HG03565 (cell line): ENCODE data around the gene IRF2BPL.
"Not testable (repeated sequence)": the region's sequence is repeated elsewhere in the genome, so short reads cannot be mapped to it uniquely, and the experiment has no call there.

Experiments used
- ATAC-seq: cut with Tn5 transposase; IDR thresholded peaks from one replicate; pipeline ENCODE4 v1.9.1; 2021; ENCODE audit warnings: mild to moderate bottlenecking, moderate library complexity; ENCODE audit not compliant: unreplicated experiment

Gene IRF2BPL

DNA sequence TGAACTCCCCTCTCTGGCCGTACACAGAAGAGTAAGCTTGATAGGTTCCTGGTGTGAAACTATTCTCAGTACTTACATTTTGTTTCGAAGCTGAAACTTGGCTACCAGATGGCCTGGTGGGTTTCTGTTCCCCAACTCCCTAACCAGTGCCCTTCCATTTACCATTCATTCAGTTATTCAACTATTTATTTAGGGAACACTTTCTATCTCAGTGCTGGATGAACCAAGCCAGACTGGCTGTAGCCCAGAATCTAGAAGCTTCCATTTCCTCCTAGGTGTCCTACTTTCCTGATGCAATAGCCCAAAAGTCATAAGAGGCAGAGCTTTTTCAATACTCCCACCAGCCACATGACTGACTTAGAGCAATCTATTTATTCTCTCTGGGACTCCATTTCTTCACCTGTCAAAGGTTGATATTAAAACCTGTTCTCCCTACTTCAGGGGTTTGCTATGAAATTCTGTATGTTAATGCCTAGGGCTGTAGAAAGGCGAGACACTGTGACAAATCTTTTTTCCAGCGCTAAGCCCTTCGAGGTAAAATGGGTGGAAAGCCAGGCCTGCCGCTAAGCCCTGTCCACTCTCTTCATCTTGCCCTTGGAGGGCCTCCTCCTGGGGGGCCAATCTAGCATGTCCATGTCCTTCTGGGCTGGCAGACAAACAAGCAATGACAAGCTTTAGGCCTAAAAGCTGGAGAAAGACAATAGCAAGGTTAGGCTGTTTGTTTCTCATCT, 8.1 kb upstream of the IRF2BPL start:
- no peak for ATAC-seq

DNA sequence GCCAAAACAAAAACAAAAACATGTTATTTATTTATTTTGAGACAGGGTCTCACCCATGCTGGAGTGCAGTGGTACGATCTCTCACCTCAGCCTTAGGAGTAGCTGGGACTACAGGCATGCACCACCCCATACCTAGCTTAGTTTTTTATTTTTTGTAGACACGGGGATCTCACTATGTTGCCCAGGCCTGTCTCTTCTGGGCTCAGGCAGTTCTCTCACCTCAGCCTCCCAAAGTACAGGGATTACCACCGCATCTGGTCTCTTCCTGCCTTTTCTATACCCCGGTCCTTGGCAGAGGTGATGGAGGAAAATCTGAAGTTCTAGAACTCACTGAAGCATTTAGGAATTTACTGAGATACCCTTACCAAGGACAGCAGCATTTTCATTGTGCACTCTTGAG, 6.8 kb upstream of the IRF2BPL start:
- no peak for ATAC-seq

DNA sequence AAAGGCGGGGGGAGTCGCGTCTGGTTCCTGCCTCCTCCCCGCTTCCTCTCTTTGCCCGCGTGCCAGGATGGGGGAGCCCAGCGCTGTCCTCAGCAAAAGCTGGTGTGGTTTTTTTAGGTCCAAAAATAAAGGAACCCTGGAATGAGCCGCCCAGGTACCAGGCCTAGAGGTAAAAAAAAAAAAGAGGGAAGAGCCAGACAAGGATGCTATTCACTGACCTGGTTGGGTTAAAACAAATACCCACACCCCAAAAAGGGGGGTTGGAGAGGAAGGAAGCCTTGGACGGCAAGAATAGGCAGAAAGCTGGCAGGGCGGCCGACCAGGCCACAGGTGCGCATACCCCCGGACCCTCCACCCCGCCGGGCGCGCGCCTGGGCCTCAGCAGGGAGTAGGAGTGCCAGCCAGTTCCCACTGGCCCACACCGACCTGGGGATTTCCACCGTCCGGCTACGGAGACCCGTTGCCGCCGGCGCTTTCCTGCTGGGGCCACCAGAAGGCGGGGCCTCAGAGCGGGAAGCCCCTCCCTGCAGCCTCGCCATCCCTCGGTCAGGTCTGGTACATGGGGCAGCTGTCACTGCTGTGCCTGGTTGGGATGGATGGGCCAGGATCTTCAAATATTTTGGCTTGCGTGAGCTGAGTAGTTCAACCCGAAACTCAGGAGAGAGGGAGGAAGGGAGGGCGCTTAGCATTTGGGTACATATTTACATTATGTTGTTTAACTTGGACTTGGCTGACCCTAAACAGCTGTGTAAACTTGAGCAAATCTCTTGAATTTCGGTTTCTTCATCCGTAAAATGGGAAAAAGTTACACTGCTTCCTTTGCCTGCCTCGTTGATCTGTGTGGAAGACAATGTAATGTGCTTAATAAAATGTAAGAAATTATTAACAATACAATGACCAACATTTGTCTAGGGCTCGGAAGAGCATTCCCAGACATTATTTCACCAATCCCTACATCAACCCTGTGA, 5.4 kb upstream of the IRF2BPL start:
- peak; percentile 78 for ATAC-seq

DNA sequence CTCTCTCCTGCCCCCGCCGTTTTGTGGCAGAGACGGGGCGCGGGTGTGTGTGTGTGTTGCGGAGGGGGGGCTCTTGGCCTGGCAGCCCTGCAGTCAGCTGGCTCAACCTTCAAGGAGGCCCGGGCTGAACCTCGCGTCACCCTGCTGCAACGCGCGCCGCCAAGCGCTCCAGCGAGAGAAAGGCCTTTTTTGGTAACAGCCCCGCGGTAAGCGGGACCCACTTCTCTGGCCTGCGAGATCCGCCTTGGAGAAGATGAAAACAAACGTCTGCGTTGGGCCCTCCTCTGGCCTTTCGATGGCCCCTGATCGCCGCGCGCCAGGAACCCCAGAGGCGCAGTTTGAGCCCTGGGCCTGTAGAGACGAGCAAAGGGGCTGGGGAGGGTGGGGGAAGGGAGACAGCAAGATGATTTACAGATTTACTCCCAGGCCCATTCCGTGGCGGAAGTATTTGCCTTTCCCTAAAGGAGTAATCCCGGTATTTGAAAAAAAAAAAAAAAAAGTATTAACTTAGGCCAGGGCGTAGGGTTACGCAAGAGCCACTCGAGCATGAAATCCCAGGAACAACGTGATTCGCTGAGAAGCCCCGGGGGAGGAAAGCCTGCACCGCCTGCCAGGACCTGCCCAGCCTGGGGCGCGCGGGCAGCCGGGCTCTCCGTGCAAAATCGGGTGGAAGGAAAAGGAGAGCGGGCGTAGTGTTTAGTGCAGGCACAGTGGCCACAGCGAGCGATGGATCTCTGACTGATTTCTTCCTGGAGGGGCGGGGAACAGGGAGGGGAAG, 4.5 kb upstream of the IRF2BPL start:
- ATAC-seq: no peak

DNA sequence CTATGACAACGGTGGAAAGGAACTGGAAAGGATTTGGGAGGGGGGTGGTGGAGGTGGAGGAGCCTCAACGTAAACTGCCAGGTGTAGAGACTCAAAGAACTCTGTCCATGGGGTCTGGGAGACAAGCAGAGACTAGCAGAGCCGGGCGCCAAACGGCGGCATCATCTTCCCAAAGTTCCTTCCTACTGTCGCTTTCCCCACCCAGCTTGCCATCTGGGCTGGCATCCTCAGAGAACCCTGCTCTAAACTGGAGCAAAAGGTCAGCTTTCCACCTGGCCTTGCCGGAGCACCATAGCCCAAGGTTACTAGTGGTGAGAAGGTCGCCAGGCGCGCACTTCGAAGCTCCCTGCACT, 4.0 kb upstream of the IRF2BPL start:
- no peak for ATAC-seq

DNA sequence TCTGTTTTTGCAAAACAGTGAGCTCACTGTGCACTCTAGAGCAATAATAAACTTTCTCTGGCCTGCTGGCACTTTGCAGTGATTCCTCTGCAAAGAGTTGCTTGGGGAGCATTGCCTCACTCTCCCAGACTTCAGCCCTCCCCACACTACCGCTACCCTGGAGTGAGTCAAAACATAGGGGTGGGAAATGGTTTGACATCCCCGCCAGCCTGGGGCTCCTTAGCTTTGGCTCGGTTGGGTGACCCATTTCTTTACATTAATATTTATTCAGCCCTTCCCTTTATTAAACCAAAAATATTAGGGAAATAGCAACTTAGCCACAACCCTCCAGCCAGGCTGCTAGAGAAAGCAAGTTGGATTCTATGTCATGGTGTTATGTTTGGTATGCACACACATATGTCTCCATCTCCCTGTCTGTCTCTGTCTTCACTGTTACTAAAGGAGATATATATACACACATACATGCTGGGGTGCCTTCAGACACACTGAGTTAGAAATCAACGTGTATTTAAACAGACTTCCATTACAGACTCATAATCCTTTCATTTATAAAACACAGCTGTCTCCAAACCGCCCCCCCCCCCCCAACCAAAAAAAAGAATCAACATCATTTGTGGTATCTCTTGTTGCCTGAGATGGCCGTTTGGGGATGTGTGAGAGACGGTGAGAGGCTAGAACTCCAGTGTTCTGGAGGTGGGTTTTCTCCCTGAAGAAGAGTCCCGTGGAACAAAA, 3.4 kb upstream of the IRF2BPL start:
- no peak for ATAC-seq

DNA sequence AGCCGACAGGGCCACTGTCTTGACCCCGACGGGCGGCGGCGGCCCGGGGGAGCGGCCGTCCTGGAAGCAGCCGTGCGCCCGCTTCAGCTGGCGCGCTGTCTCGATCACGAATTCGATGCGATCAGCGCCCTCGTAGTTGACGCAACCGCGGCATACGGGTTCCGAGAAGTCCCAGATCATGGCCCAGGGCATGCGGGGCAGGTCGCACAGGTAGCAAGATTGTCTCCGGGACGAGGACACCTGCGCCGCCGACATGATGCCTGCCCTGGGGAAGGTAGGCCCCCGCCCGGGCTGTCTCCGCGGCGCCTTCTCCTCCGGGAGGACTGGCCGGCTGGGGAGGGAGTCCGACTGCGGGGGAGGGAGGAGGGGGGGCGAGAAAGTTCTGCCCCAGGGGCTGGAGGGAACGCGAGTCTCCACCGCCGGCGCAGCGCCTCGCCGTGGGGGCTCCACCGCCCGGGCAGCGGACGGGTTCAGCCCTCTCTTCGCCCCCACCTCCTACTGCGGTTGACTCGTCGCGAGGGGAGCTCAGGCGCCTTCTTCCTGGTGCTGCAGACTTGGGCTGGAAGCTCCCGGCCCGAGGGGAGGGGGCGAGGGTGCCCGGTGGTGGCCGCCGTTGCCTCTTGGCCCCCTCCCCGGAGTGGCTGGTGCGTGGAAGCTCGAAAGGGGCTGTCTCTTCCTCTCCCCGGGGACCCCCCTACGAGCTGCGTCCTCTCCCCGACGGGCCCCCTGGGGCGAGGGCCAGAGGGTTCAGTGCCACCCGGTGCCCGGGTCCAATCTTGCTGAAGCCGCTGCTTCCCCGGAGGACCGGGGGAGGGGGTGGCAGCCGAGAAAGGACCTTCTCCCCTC, 747 bp downstream of the IRF2BPL start:
- peak; percentile 15 for ATAC-seq

DNA sequence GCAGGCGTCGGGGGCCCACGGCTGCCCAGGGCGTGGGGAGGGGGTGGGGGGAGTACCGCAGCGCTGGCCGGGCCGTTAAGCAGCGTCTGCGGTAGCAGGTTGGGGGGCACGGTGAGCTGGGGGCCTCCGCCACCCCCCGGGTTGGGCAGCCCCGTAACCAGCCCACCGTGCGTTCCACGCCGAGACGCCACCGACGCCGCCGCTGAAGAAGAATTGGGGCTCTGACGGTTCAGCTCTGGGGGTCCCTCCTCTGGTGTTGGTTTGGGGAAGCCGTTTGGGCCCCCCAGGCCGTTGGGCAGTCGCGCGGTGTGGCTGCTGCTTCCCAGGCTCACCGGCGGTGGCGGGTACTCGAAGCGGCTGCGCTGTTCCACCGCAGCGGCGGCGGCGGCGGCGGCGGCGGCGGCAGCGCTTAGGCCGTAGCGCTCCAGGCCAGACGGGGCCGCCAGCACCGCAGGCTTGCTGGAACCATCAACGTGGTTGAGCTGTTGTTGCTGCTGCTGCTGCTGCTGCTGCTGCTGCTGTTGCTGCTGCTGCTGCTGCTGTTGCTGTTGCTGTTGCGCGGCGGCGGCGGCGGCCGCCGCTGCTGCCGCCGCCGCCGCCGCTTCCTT, 1.5 kb downstream of the IRF2BPL start:
- no peak for ATAC-seq

DNA sequence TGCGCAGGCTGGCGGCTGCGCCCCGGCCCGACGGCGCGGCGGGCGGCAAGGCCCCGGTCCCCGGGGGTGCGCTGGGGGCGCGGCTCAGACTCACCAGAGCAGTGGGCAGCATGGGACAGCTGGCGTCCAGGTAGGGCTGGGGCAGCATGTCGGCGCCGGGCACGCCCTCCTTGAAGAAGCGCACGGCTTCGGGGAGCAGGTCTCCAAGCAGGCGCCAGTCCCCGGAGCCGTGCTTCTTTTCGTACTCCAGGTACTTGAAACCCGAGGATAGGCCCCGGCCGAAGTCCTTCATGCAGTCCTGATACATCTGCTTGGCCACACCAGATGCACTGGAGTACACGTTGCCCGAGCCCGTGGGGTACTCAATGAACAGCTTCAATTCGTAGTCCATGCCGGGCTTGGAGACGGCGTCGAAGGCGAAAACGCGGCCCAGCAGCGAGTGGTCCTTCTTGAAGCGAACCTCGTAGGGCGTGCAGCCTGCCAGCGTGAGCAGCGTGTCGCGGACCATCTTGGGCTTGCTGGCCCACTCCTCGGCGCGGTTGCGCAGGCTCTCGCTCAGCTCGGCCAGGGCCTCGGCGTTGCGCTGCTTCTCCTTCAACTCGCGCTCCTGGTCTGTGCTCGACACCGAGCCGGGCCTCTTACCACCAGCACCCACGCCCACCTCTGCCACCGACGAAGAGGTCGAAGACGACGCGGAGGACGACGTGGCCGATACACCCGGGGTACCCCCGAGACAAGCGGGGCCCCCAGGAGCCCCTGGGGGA, 2.2 kb downstream of the IRF2BPL start:
- no peak for ATAC-seq

DNA sequence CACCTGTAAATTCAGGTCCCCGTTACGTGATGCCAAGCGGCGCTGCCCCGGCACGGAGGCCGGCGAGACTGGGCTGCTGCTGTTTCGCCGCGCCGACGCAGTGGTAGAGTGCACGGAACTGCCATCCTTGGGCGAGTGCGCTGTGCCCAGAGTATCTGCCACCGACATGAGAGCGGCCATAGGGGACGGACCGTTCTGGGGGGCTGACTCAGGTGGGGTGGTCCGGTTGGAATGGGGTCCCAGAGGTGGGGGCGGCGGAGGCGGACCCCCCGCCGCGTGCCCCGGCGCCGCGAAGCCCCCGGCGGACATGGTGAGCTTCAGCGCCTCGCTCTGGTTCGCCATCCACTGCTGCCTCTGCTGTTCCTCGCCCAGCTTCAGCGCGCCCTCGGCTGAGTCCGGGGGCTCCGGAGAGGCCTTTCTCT, 2.8 kb downstream of the IRF2BPL start:
- ATAC-seq: no peak

DNA sequence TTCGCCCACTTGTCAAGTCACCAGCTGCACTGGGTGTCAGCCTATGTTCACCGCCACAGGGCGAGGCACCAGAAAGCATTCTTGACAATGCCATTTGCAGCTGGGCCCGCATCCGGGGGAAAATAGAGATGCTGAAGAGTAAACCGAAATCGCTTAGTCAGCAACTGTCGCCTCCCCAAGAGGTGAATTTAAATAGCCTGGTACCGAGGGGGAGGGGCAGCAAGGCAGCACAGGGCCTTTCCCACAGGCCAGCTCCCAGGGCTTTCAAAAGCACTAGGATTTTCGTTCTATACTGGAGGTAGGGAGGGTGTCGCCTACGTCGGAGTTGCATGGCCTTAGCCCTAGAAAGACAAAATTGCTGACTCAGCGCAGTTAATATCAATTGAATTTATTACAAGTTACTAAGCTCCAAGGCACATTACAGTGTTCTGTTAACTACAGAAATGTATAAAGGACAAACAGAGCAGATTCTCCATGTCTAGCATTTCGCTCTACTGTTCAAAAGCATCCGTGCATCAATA, 4.3 kb downstream of the IRF2BPL start:
- ATAC-seq: no peak

DNA sequence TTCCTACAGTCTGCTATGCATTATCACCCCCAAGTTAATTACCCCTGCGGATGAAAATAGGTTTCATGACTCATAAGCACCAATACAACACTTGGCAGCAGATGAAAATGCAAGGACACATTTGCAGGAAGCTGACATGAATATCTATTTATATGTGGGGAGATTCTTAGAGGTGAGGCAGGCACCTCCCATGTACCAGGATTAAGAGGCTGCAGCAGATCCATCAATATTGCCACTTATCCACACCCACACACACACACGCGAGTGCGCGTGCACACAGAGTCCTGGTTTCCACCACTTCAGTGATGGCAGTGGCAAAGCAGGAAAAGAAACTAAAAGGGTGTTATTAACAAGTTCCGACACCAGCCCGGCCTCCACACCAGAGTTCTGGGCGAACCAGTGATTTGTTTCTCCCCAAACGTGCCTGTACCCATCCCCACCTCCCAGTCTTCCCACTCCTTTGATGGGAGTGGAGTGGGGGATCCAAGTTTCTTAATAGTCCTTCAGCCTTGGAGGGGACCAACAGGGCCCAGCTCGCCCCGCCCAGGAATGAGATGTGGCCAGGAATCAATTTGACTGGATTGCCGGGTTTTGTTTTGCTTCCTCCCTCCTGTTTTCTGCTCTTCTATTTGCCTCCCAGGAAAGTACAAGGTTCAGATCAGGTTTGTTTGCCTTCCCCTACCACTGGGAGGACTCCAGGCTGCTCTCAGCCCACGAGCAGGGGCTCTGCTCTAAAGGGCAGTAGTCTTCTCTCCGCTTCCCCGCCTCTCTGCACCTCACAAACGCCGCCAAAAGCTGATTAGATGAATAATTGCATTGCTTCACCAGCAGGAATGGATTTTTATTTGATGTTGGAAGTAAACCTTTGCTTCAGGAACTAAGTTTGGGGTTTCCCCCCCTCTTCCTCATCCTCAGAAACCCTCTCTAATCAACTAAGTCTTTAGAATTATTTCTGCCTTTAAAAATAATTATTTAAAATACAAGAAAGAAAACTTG, 5.2 kb downstream of the IRF2BPL start:
- no peak for ATAC-seq

DNA sequence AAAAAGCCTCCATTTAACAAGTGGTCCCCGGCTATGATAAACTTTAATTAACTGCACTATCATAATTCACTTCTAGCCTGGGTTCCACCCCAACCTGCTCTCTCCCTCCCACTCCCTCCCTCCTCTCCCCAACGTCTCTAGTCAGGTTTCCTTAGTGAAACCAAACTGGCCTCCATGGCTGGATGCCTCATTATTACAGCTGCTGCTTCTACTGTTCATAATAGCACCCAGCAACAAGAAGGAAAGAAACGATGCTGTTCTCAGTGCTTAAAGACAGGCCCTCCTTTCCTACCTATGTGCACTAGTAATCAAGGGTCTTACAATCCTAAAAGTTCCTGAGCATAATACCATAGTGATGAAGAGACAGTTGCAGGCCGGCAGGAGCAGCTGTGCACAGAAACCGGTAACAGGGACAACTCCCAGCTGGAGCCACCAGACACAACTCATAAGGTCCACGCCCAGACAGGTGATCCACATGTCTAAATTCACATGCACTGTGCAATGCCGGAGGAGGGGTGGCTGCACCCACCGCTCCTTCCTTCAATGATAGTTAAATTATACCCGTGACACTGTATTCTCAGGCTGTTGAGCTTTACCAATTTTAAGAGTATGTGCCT, 6.2 kb downstream of the IRF2BPL start:
- peak; percentile 43 for ATAC-seq

DNA sequence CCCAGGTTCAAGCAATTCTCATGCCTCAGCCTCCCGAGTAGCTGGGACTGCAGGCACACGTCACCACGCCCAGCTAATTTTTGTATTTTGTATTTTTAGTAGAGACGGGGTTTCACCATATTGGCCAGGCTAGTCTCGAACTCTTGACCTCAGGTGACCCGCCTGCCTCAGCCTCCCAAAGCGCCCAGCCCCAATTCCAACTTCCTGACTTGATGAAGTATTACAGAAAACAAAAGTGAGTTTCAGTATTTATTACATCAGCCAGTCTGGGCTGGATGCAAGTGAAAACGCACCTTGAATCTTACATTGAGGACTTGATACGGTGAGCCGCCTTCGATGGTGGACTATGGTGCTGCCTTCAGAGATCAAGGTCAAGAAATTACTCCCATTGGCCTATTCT, 7.1 kb downstream of the IRF2BPL start:
- not testable (repeated sequence) for ATAC-seq

DNA sequence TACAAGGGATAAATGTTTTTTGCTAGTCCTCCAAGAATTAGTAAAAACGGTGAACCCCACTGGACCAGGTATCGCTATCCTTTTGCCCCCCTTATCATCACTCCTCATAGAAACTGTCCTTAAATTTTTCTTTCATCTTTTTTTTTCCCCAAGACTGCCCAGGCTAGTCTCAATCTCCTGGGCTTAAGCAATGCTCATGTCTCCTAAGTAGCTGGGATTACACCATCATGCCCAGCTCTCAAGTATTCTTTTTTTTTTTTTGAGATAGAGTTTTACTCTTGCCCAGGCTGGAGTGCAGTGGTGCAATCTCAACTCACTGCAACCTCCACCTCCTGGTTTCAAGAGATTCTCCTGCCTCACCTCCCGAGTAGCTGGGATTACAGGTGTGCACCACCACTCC, 9.7 kb downstream of the IRF2BPL start:
- no peak for ATAC-seq

DNA sequence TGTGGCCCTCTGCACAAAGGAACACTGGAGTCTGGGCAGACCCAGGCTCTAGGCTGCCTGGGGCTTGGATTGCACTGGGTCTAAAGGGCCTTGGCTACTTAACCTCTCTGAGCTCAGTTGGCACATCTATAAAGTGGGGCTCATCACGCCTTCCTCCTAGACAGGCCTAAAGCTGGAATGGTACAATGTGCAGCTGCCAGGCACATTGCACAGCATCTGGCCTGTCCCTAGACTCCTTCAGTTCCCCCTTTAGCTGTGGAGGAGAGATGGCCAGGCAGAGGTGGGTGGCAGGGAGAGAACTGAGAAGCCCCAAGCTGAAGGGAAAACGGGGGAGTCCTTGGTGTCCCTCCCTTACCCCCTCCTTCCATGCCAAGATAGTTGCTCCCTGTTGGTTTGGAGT, 10.8 kb downstream of the IRF2BPL start:
- no peak for ATAC-seq

DNA sequence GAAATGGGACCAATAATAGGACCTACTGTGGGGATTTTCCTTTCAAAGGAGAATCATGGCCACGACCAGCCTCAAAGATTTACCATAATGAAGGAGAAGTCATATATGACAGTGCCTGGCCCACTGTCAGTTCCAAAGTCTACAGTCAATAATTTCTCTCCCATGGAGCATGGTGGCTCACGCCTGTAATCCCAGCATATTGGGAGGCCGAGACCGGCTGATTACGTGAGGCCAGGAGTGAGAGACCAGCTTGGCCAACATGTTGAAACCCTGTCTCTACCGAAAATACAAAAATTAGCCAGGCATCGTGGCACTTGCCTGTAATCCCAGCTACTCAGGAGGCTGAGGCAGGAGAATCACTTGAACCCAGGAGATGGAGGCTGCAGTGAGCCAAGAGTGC, 13.8 kb downstream of the IRF2BPL start:
- no peak for ATAC-seq
